Muscle of arm (tissue), 12 donors: ENCODE results near the gene PTPRU. TPM values are rescaled to one million over a fixed set of nuclear protein-coding genes. Genes with fewer than 3 reads are reported as not detected.

ENCODE experiments used
- DNase-seq: peaks from one replicate; pipeline ENCODE4 v3.0.0-alpha.2; 2013
- polyA plus RNA-seq, 12 donors: library from polyadenylated mRNA; unstranded; fragments of 120-200 nt; gene quantifications; one replicate each; pipeline ENCODE4 v1.2.1, GENCODE V29; 2013; ENCODE audit not compliant: insufficient read length in 12 of 12

PTPRU gene
- polyA plus RNA-seq, 12 donors = 7.2 to 26.3 (median 12.0) TPM; not detected in 1

DNA sequence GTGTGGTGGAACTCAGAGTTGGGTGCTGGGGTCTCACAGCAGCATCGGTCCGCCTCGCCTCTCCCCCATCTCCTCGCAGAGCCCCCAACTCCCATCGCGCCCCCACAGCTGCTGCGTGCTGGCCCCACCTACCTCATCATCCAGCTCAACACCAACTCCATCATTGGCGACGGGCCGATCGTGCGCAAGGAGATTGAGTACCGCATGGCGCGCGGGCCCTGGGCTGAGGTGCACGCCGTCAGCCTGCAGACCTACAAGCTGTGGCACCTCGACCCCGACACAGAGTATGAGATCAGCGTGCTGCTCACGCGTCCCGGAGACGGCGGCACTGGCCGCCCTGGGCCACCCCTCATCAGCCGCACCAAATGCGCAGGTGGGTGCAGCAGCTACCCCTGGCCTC lies 24.2 kb downstream of the PTPRU start:
- DNase-seq = no peak

DNA sequence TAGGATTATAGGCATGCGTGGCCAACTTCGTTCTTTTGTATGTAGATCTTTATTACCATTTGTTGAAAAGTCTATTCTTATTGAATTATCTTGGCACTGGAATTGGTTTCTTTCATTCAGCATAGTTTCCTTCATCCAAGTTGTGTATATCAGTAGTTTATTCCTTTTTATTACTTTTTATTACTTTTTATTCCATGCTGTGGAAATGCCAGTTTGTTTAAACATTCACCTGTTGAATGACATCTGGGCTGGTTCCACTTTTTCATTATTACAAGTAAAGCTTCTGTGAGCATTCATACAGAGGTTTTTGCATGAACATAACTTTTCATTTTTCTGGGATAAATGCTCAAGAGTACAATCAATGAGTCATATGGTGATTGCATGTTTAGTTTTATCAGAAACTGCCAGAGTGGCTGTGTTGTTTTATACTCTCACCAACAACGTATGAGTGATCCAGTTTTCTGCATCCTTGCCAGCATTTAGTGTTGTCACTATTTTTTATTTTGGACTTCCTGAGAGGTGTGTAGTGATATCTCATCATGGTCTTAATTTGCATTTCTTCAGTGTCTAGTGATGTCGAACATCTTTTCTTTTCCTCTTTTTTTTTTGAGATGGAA lies 28.6 kb downstream of the PTPRU start:
- no peak for DNase-seq

DNA sequence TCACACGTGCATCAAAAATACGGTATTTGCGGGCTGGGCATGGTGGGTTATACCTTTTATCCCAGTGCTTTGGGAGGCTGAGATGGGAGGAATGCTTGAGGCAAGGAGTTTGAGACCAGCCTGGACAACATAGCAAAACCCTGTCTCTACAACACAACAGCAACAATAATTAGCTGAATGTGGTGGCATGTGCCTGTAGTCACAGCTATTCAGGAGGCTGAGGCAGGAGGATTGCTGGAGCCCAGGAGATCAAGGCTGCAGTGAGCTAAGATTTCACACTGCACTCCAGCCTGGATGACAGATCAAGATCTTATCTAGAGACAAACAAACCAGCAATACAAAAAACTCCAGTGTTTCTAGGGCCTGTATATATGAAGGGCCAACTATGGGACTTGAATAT lies 30.6 kb downstream of the PTPRU start:
- no peak for DNase-seq

DNA sequence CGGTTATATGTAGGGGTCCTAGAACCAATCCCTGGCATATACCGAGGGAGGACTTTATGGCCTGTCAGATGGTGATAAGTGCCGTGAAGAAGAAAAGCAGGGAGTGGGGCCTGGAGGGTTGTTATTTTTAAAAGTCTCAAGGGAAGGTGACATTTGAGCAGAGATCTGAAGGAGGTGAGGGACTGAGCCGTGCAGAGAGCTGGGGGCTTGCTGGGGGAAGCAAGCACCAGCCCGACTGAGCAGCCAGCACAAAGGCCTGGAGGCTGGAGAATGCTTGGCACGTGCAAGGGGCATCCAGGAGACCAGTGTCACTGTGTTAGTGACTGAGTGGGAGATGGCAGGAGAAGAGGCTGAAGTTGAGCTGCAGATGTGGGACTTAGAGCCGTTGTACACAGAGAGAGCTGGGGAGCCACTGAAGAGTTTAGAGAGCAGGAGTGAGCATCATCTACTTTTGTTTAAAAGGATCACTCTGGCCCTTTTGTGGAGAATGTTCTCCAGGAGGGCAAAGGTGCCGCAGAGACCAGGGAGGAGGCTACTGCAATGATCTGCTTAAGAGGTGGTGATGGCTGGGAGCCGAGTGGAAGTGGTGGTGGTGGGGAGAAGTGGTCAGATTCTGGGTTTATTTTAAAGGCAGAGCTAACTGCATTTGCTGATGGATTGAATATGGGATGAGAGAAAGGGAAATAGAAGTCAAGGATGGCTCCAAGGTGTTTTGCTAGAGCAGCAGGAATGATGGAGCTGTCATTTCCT lies 31.2 kb downstream of the PTPRU start:
- no peak for DNase-seq

DNA sequence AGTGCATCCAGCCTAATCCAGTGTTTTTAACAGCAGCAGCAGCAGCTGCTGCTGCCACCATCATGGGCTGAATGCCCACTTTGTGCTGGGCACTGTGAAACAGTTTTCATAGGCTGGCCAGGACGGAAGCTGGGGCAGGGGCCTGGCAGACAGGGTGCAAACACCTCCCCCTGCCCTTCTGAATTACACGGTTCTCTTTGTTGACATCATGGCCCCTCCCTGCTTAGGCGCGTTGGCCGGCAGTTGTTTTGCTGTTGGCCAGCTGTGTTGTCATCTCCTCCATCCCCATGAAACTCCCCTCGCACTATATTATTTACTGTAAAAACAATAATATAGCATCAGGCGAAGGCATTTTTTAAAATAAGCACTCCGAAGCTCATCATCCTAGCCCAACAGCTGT lies 33.1 kb downstream of the PTPRU start:
- peak; percentile 76 for DNase-seq

DNA sequence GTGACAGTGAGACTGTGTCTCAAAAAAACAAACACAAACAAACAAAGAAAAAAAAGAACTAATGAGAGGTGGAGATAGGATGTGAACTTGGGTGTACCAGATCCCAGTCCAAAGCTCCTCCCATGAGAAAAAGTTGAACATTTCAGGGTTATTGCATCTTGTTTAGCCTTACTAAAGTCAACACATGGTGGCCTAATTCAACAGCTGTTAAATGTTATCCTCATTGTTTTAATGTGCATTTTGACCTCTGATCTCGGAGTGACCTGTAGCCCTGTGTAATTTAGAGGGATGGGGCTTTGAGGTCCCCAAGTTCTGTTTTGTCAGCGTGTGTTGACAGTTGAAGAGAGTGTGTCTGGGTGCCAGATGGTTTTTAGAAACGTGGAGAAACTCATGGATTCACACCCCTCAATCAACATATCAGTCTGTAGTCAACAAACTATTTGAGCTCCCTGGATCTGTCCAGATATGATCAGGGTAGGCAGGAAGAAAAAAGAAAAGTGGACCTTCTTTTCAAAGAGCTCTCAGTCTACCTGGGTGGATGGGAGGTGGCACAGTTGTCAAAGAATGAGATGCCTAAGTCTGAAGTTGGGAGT lies 34.7 kb downstream of the PTPRU start:
- no peak for DNase-seq

DNA sequence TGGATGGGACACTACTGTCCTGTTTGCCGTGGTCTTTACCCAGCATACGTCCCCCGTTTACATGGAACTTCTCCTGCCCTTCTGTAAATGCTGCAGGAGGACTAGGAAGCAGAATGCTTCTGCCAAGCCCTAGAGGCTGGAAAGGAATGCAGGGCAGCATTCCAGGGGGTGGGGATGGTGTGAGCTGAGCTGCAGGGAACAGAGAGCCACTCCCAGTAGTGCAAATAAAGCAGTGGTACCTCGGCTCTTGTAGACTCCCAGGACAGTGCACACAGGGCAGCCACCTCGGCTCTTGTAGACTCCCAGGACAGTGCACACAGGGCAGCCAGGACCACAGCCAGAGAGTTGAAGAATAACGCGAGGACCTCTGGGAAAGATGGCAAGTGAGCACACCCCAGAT lies 35.4 kb downstream of the PTPRU start:
- DNase-seq = peak; percentile 65

DNA sequence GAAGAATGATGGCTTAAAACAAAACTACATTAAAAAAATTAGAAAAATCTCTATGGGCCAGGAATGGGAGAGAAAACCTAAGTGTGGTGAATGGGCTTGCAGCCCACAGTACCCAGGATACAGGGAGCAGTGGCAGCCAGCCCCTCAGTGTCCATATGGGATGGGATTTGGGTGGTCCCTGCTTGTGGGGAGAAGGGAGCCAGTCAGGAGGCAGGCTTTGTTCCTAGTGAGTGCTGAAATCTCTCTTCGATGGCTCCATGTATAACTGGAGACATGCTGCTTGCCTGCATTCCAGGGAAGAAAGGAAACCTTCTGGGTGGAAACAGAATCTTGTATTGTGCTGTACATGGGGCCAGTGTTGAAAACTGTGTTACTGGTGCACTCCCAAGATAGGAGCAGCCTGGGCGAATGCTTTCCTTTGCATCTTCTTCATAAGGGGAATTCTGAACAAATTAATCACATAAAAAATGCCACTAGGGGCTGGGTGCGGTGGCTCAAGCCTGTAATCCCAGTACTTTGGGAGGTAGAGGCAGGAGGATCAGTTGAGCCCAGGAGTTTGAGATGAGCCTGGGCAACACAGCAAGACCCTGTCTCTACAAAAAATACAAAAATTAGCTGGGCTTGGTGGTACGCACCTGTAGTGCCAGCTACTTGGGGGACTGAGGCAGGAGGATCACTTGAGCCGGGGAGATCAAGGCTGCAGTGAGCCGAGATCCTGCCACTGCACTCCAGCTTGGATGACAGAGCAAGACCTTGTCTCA lies 36.0 kb downstream of the PTPRU start:
- DNase-seq = no peak

DNA sequence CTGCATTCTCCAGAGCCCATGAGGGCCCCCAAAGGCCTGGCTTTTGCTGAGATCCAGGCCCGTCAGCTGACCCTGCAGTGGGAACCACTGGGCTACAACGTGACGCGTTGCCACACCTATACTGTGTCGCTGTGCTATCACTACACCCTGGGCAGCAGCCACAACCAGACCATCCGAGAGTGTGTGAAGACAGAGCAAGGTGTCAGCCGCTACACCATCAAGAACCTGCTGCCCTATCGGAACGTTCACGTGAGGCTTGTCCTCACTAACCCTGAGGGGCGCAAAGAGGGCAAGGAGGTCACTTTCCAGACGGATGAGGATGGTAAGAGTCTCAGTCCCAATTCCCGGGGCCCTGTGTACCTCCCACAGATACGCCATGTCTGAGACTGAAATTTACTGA lies 39.1 kb downstream of the PTPRU start:
- no peak for DNase-seq

DNA sequence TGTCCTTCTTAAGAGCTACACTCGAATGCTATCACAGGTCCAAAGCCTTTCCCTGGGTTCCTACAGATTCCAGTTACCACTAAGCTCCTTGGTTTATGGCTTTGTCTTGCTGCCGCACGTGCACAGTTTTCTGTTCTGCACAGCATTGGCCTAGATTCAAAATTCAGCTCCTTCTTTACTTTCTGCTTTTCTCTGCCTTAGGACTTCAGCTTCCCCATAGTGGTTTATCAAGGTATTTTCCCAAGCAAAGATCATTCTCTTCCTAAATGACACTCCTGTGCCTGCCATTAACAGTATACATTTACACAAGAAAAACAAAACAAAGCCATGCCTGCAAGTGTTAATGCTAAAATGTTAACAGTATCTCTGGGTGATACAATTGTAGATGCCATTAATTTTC lies 41.8 kb downstream of the PTPRU start:
- DNase-seq = no peak

DNA sequence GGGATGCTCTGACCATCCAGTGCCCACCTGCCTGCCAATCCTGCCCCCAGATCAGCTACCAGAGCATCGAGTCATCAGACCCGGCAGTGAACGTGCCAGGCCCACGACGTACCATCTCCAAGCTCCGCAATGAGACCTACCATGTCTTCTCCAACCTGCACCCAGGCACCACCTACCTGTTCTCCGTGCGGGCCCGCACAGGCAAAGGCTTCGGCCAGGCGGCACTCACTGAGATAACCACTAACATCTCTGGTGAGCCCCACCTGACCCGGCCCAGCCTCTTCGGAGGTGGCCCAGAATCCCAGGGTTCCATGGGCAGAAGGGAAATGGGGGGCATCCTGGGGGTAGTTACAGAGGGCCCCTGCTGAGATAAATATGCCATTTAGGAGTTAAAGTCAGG lies 43.1 kb downstream of the PTPRU start:
- no peak for DNase-seq

DNA sequence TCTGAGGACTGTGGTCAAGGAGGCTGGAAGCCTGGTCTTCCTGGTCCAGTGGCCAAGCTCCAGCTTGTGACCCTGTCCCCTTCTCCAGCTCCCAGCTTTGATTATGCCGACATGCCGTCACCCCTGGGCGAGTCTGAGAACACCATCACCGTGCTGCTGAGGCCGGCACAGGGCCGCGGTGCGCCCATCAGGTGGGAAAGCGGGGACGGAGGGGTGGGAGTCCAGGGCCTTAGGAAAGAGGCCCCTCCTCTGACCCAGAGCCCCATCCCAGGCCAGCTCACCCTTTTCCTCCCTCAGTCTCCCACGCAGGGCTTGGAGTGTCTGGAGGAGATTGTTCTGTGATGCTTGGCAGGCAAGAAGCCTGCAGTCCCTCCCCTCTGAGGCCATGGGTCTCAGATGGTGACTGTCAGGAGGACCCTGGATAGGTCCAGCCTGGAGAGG lies 43.6 kb downstream of the PTPRU start:
- DNase-seq = no peak

DNA sequence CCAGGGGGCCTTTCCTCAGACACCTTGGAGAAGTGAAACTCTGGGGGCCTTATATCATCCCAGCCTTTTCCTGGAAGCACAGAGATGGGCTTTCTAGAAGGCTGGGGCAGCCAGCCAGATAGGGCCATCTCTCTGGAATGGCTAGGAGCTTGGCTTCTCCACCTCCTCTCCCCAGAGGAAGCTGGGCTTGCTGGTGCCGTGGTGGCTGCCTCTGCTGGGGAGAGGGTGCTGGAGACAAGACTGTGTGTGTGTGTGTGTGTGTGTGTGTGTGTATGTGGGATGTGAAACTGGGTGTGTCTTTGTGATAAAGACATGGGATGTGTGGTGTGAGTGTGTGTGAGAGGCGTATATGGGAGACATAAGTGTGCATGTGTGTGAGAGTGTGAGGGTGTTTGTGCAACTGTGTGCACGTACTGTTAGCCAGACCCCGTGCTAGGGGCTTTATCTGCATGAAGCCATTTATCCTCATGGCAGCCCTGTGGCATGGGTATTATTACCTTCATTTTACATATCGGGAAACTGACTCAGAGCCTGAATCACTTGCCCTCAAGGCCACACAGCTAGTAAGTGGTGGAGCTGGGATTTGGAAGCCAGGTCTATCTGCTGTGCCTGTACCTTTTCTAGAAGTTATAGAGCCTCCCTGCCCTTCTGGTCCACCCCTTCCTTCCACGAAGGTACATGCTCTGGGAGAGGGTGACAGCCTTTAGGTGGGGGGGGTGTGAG lies 44.2 kb downstream of the PTPRU start:
- DNase-seq = no peak

DNA sequence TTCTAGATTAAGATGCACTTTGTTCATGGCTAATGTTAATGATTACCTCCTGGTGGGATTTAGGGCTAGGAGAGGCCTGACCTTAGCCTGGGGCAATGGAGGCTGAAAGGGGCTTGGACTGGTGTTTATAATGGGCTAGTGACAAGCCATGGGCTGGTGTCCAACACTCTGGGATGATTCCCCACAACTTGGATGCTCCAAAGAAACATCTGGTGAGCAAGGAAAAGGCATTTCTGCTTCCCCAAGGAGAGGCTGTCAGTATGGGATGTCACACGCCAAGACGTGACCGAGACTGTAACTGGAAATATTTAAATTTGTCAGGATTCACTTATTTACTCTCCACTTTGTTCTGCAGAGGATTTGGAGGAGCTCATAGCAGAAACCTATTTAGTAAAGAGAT lies 45.2 kb downstream of the PTPRU start:
- DNase-seq = peak; percentile 49

DNA sequence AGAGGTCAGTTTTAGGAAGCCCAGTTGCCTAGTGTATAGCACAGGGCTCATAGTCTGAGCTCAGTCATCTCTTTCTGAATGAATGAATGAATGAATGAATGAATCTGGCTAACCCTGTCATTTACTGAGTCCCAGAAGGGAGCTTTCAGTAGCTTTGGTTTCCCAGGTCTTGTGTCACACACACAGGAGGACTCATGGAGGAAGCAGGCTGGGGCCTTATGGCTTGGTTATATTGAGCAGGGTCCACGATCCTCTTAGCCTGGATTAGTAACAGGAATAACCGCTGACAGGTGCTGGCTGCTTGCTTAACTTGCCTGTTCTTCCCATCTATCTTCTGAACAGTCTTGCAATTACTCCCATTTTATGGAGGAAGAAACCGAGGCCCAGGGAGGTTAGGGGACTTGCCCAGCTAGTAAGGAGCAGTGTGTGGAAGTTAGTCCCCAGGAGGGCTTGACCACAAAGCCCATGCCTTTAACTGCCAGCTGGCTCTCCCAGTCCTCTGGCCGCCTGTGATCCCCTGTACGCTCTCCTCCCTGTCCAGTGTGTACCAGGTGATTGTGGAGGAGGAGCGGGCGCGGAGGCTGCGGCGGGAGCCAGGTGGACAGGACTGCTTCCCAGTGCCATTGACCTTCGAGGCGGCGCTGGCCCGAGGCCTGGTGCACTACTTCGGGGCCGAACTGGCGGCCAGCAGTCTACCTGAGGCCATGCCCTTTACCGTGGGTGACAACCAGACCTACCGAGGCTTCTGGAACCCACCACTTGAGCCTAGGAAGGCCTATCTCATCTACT lies 46.0 kb downstream of the PTPRU start:
- no peak for DNase-seq

DNA sequence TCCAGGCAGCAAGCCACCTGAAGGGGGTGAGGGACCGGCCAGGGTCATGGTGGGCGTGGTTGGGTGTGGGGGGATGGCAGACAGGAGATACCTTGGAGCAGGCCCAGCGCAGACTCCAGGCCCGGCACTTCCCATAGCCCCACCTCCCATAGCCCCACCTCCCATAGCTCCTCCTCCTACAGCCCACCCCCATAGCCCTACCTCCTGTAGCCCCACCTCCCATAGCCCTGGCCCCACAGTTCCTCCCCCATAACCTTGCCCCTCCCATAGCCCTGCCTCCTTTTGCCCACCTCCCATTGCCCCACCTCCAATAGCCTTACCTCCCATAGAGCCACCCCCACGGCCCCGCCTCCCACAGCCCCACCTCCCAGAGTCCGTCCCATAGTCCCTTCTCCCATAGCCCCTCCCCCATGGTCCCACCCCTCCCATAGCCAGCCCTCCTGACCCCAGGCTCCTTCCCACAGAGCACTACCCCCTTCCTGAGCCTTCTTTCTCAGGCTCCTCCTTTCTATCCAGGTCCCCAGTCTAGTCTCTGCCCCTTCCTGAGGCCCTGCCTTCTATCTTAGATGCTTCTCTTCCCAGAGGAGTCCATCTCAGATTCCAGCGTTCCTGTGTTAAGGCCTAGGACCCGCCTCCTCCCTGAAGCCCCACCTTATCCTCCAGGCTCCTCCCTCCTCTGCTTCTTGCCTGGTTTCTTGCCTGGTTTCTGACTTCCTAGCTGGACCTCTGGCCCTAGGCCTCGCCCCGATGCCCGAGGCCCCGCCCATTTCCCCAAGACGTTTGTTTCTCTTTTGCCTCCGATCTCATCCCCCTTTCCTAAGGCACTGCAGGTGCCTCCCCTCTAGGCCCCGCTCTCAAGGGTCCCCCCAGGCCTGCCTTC lies 46.8 kb downstream of the PTPRU start:
- no peak for DNase-seq

DNA sequence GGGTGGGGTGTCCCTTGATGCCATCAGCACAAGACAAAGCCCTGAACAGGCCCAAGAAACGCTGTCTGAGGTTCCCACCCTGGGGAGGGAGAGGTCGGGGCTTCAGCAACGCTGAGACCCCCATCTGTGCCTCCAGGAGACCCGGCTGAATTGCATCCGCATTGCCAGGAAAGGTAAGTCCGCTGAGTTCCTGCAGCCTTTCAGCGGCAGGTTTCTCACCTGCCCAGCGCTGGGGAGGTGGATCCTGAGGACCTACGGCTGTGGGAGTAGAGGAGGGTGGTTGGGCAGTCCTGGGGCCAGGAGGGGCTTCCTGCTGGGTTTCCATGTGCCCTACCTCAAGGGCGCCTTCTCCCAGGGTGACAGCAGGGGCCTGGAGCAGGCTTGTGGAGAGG lies 47.5 kb downstream of the PTPRU start:
- DNase-seq = no peak

DNA sequence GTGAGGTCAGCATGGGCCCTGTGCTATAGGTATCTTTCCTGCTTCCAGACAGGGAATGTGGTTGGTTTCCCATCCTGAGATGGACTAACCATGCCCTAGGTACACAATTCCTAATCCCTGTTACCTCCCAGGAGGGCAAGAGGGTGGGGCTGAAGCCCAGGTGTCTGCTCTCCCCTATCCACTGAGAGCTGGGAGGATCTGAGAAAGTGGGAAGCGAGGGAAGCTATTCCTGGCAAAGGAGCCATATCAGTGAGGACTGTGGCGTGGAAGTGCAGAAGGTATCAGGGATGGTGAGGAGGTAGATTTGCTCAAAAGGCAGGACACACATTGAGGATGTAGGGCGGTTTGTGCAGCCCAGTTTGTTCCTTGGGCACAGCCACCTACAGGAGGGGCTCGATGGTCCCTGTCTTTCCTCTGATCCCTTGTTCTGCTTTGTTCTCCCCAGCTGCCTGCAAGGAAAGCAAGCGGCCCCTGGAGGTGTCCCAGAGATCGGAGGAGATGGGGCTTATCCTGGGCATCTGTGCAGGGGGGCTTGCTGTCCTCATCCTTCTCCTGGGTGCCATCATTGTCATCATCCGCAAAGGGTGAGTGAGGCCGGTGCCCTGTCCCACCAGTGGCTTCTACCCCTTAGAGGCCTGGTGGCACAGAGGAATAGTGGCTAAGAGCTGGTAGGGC lies 48.1 kb downstream of the PTPRU start:
- DNase-seq = no peak

DNA sequence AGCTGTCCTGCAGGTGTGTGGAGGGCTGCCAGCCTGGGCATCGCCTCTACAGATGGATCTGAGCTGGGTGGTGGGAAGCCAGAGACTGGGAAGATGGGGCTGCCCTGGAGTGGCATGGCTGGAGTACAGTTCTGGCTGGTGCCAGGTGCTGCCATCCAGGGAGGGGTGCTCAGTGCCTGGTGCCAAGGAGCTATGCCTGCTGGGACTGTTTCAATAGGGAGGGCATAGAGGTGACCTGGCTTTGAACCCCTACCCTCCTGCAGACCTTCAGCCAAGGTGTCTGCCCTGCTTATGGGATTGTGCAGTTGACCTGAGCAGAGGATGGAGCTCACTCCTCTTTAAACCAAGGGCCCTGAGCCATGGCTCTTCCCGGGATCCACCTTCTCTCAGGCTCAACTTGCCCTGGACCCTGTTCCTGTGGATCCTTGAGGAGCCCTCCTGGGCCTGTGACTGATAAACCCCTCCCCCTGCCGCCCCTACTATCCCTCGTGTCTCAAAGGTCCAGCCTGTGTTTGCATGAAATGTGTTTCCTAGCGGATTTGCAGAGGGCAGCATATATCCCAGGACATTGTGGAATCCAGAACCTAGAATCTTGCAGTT lies 48.7 kb downstream of the PTPRU start:
- no peak for DNase-seq
